BE2C (cell line): ENCODE results near the gene HEG1.

Source experiments
- DNase-seq: peaks from one replicate; pipeline ENCODE4 v3.0.0-alpha.2; 2020
- H3K27me3 ChIP-seq: fragments of 250-450 bp; sonication (Bioruptor Pico); 2 replicates; pipeline ENCODE4 v1.5.1; 2020; ENCODE audit warnings: mild to moderate bottlenecking
- H3K36me3 ChIP-seq: fragments of 250-450 bp; sonication (Bioruptor Pico); 2 replicates; pipeline ENCODE4 v1.5.1; 2020; ENCODE audit warnings: mild to moderate bottlenecking
- H3K4me1 ChIP-seq: fragments of 250-450 bp; sonication (Bioruptor Pico); 2 replicates; pipeline ENCODE4 v1.5.1; 2020
- H3K4me3 ChIP-seq: 2 replicates; pipeline ENCODE4 v1.5.1; 2011; ENCODE audit warnings: low read depth, low read length
- H3K9me3 ChIP-seq: fragments of 250-450 bp; sonication (Bioruptor Pico); 2 replicates; pipeline ENCODE4 v1.5.1; 2020
- TF ChIP-seq, protein P1 (sequence below): IDR thresholded peaks from 2 replicates; pipeline ENCODE4 v1.5.1; 2012; ENCODE audit warnings: mild to moderate bottlenecking, low read depth, low read length

The HEG1 gene

GRCh38 chr3:124926426-124927101 lies 129.2 kb downstream of the HEG1 start:
- DNase-seq: no peak
- no peaks in the 10 kb centered on the region for H3K4me1 ChIP-seq
- no peak overlapping the region for H3K4me3 ChIP-seq
- no peaks in the 10 kb centered on the region for H3K9me3 ChIP-seq
- H3K36me3 ChIP-seq: no peaks in the 10 kb centered on the region
- no peaks in the 10 kb centered on the region for H3K27me3 ChIP-seq
- TF ChIP-seq, protein P1, sequence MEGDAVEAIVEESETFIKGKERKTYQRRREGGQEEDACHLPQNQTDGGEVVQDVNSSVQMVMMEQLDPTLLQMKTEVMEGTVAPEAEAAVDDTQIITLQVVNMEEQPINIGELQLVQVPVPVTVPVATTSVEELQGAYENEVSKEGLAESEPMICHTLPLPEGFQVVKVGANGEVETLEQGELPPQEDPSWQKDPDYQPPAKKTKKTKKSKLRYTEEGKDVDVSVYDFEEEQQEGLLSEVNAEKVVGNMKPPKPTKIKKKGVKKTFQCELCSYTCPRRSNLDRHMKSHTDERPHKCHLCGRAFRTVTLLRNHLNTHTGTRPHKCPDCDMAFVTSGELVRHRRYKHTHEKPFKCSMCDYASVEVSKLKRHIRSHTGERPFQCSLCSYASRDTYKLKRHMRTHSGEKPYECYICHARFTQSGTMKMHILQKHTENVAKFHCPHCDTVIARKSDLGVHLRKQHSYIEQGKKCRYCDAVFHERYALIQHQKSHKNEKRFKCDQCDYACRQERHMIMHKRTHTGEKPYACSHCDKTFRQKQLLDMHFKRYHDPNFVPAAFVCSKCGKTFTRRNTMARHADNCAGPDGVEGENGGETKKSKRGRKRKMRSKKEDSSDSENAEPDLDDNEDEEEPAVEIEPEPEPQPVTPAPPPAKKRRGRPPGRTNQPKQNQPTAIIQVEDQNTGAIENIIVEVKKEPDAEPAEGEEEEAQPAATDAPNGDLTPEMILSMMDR: no peak

DNA sequence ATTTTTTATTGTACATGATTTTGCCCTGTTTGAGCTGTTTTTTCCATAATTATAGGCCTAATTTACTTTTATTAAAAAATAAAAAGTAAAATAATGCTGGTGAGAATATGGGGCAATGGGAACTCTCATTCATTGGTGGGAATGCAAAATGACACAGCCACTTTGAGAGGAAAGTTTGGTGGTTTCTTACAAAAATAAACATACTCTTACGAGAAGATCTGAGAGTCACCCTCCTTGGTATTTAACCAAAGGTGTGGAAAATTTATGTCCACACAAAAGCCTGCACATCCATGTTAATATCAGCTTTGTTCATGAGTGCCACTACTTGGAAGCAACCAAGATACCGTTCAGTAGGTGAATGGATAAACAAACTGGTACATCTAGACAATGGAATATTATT lies 131.1 kb downstream of the HEG1 start:
- no peaks in the 10 kb centered on the region for H3K36me3 ChIP-seq
- no peak overlapping the region for H3K4me3 ChIP-seq
- H3K9me3 ChIP-seq: no peaks in the 10 kb centered on the region
- H3K27me3 ChIP-seq: no peaks in the 10 kb centered on the region
- TF ChIP-seq, protein P1: no peak
- H3K4me1 ChIP-seq: no peaks in the 10 kb centered on the region
- DNase-seq: no peak

GRCh38 chr3:124923833-124924232 lies 132.0 kb downstream of the HEG1 start:
- H3K4me3 ChIP-seq: no peak overlapping the region
- TF ChIP-seq, protein P1: no peak; the same call in 1 of the 2 replicates

DNA sequence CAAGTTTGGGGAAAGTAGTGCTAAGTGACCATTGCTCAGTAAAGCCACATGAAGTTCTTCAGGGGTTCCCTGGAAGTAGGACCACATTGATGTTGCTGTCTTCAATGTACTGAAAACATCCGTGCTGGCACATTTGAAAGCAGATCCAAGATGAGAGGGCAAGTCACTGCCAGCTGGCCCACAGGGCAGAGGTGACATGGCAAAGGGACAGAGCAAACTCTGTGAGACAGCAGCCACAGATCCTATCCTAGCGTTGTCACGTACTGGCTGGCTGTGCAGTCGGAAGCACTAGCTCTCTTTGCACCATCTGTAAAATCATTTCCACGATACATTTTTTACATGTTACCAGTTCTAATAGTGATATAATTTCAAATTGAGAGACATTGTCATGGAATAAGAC lies 135.1 kb downstream of the HEG1 start:
- no peak for DNase-seq
- H3K4me1 ChIP-seq: peaks cover 5% of the 10 kb centered on the region; the same call in 1 of the 2 replicates
- no peak overlapping the region for H3K4me3 ChIP-seq
- no peaks in the 10 kb centered on the region for H3K9me3 ChIP-seq
- TF ChIP-seq, protein P1: no peak
- H3K36me3 ChIP-seq: no peaks in the 10 kb centered on the region
- no peaks in the 10 kb centered on the region for H3K27me3 ChIP-seq

More at GRCh38 chr3:124923833-124924232, 132.0 kb downstream of the HEG1 start:
- no peak for DNase-seq
- no peaks in the 10 kb centered on the region for H3K9me3 ChIP-seq
- H3K36me3 ChIP-seq: no peaks in the 10 kb centered on the region
- no peaks in the 10 kb centered on the region for H3K4me1 ChIP-seq
- H3K27me3 ChIP-seq: no peaks in the 10 kb centered on the region

DNA sequence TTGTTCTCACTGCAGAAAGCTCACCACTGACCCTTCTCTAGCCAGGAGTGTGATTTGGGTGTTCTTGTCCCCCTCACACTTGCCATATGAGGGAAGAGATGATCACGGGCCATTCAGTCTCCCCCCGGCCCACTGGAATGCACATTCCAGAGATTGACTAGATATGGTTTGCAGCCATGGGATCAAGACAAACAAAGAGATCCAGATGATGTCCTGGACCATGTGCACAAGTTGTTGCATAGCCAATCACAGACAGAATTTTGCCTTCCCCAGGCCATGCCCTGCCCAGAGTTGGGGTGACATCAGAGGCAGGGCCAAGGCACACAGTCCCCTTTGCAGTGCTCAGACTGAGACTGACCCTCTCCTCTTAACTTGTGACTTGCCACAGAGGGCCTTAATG lies 136.0 kb downstream of the HEG1 start:
- no peak overlapping the region for H3K4me3 ChIP-seq
- H3K9me3 ChIP-seq: no peaks in the 10 kb centered on the region
- TF ChIP-seq, protein P1: no peak
- H3K36me3 ChIP-seq: no peaks in the 10 kb centered on the region
- no peak for DNase-seq
- H3K27me3 ChIP-seq: no peaks in the 10 kb centered on the region
- H3K4me1 ChIP-seq: peaks cover 5% of the 10 kb centered on the region; the same call in 1 of the 2 replicates

DNA sequence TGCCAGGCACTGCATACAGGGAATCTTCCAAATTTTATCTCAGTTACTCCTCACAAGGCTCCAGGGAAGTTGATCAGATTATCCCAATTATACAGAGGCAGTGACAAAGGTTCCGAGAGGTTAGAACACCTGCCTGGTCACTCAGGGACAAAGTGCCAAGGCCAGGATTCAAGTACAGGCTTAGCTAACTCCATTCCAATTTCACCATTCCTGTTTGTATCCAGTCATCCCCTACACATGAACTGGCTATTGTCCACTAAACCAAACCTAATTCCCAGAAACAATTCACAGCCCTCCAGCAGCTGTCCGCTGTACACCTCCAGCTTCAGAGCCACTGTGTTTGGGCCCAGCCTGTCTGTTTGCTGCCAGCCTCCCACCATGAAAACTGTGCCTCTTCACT lies 137.3 kb downstream of the HEG1 start:
- peaks cover 5% of the 10 kb centered on the region; the same call in 1 of the 2 replicates for H3K4me1 ChIP-seq
- TF ChIP-seq, protein P1: no peak
- no peaks in the 10 kb centered on the region for H3K9me3 ChIP-seq
- H3K4me3 ChIP-seq: no peak overlapping the region
- DNase-seq: no peak
- no peaks in the 10 kb centered on the region for H3K36me3 ChIP-seq
- H3K27me3 ChIP-seq: no peaks in the 10 kb centered on the region
